Measurements from ENCODE around the gene MXRA7.

The MXRA7 gene

DNA sequence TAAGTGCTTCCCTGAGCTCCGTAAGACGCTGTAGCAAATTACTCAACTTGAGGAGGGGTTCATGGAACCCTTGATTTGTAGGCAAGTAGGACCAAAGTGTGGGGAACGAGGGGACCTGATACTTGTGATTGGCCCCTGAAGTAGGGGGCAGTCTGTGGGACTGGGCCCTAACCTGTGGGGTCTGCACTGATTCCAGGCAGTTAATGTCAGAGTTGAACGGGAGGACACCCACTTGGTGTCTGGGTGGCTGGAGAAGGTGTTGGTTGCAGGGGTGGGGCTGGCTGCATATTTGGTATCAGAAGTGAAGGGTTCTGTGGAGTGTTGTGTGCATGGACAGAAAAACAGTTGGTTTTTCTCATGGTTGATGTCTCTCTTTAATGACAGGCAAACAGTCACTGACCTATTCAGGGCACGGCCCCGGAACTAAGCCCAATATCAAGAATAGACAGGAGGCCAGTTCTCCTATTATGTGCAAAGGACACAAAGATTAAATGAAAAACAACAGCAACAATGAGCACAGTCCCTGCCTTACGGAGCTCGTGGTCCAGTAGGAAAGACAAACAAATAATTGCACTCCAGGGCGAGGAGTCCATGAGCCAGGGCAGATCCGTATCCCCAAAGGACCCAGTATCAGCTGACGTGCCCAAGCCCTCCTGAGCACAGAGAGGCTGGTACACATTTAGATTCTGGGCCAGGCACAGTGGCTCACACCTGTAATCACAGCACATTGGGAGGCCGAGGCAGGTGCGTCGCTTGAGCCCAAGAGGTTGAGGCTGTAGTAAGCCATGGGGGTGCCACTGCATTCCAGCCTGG lies 19.2 kb downstream of the MXRA7 start:
- no peak overlapping the region for H3K27ac ChIP-seq
- TF ChIP-seq, protein P1, sequence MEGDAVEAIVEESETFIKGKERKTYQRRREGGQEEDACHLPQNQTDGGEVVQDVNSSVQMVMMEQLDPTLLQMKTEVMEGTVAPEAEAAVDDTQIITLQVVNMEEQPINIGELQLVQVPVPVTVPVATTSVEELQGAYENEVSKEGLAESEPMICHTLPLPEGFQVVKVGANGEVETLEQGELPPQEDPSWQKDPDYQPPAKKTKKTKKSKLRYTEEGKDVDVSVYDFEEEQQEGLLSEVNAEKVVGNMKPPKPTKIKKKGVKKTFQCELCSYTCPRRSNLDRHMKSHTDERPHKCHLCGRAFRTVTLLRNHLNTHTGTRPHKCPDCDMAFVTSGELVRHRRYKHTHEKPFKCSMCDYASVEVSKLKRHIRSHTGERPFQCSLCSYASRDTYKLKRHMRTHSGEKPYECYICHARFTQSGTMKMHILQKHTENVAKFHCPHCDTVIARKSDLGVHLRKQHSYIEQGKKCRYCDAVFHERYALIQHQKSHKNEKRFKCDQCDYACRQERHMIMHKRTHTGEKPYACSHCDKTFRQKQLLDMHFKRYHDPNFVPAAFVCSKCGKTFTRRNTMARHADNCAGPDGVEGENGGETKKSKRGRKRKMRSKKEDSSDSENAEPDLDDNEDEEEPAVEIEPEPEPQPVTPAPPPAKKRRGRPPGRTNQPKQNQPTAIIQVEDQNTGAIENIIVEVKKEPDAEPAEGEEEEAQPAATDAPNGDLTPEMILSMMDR (conservative IDR thresholded peaks at IDR 0.05; ENCODE audit: low read depth), result no peak
- ChIA-PET CTCF (interaction anchor here (0.6 kb wide), 1 partner anchor 145 kb away, joined by 3 read pairs; no protein-coding TSS in a partner anchor), POLR2A (ENCODE audit: low non-redundant PET) (no interaction called here)
- no peak for DNase-seq (ENCODE audit: low spot score)

DNA sequence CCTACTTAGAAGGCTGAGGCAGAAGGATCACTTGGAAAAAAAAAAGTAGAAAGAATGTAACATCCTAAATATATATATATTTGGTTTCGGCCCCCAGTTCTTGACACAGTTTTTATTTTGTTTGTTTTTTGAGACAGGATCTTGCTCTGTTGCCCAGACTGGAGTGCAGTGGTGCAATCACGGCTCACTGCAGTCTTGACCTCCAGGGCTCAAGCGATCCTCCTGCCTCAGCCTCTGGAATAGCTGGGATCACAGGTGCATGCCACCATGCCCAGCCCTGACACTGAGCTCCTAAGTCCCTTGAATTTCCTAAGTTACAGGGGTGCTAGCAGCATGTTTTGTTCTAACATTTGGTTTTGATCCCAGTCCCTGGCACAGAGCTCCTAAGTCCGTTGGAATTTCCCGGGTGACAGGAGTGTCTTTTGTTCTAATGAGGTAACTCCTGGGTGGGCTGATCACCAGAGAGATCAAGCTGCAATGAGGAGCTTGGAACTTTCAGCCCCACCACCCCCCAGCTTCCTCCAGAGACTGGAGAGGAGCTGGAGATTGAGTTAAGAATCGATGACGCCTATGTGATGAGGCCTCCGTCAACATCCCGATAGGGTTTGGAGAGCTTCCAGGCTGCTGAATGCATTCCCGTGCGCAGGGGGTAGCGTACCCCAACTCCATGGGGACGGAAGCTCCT lies 20.0 kb downstream of the MXRA7 start:
- POLR2A ChIA-PET (ENCODE audit: low non-redundant PET), result no interaction called here
- DNase-seq (ENCODE audit: low spot score), result no peak
- H3K27ac ChIP-seq, result no peak overlapping the region
- TF ChIP-seq, protein P1 (conservative IDR thresholded peaks at IDR 0.05; ENCODE audit: low read depth), result no peak
- CTCF ChIA-PET, result interaction anchor here (0.6 kb wide), 2 partner anchors 124 to 144 kb away, joined by 3 to 8 read pairs; no protein-coding TSS in a partner anchor

DNA sequence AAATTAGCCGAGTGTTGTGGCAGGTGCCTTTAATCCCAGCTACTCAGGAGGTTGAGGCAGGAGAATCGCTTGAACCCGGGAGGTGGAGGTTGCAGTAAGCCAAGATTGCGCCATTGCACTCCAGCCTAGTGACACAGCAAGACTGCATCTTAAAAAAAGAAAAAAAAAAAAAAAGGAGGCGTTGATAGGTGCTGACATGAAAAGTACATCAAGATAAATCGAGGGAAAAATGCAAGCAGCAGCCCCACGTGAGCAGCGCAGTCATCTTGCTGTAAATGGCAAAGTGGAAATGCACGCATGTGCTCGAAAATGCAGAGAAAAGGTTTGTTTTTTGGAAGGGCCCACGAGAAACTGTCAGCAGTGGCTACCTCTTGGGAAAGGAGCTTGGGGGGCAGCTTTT lies 20.9 kb downstream of the MXRA7 start:
- TF ChIP-seq, protein P1 (conservative IDR thresholded peaks at IDR 0.05; ENCODE audit: low read depth), result no peak
- no peak for DNase-seq (ENCODE audit: low spot score)
- CTCF ChIA-PET, result interaction anchor here (0.6 kb wide), 2 partner anchors 8 to 123 kb away, joined by 4 to 8 read pairs; no protein-coding TSS in a partner anchor
- H3K27ac ChIP-seq, result no peak overlapping the region; the same call in 1 of the 2 replicates
- POLR2A ChIA-PET (ENCODE audit: low non-redundant PET), result no interaction called here

DNA sequence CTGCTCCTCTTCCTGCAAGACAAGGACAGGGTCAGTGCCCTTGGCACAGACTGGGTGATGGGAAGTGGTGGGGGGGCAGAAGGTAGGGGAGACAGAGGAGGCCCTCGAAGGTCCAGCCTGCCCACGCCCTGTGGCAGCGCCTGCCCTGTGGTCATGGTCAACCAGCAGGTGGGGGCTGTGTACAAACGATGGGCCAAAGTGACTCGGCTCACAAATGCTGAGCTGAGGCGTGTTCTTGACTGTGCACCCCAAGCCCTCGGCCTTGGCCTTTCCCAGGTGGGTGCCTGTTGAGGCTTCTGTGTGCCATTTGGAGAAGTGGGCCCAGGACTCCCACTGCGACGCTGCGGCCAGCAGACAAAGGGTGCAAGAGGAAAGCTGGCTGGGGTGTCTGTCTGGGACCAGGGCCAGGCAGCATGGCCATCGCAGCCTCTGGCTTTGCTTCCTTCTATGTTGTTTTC lies 22.6 kb downstream of the MXRA7 start:
- peak overlapping the region; percentile 64 for H3K27ac ChIP-seq
- CTCF ChIA-PET, result no interaction called here
- POLR2A ChIA-PET (ENCODE audit: low non-redundant PET), result no interaction called here

DNA sequence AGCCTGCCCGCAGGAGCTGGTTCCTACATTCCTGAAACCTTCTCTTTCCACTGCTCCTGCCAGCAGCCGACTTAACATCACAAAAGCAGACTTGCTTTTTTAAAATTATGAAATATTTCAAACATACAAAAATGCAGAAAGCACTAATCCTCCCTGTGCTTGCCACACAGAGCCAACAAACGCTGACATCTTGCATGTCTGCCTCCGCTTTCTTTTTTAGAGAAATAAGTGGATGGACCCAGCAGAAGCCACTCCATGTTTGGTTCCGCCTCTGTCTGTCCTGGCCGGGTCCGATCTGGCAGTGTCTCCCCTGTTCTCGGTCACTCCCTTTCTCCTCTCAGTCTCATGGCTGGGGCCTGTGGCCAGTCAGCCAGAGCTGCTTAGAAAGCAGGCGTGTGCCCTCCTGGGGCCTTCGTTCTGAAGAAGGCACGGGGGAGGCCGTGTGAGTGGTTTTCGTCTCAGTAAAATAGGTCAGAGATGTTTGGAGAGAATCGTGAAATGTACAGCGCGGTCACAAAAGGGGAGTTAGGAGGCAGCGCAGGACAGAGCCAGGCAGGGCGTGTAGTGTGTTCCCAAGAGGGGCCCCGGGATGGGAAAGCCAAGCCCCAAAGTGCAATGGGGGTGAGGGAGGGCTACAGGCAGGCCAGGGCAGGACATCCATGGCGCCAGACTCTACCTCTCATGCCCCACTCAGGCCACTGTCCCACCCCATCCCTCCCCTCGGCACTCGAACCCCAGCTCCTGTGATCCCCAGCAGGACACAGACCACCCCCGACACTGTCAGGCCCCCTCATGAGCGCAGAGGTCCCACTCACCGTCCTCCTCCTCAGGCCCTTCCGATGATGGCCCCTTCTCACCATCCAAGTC lies 23.2 kb downstream of the MXRA7 start:
- TF ChIP-seq, protein P1 (conservative IDR thresholded peaks at IDR 0.05; ENCODE audit: low read depth), result no peak
- H3K27ac ChIP-seq, result peak overlapping the region; percentile 64
- CTCF ChIA-PET, result interaction anchor here (0.5 kb wide), 1 partner anchor 37 kb away, joined by 4 read pairs; no protein-coding TSS in a partner anchor
- no peak for DNase-seq (ENCODE audit: low spot score)
- POLR2A ChIA-PET (ENCODE audit: low non-redundant PET), result no interaction called here

More for the DNA sequence above, 22.6 kb downstream of the MXRA7 start:
- TF ChIP-seq, protein P1 (conservative IDR thresholded peaks at IDR 0.05; ENCODE audit: low read depth), result no peak
- no peak for DNase-seq (ENCODE audit: low spot score)
